Suprapubic skin (tissue), 4 donors: ENCODE data around the gene IFNAR1. TPM values are rescaled to one million over a fixed set of nuclear protein-coding genes. Genes with fewer than 3 reads are reported as not detected.
A peak's percentile ranks its signal among the peaks of the same experiment; 100 is the strongest.

ENCODE experiments used
- DNase-seq, 2 donors: peaks; one replicate each; pipeline ENCODE4 v3.0.0-alpha.2; 2019; ENCODE audit warnings: low spot score in 2 of 2
- H3K27ac ChIP-seq: fragments of 200-600 bp; sonication (generic); one replicate; pipeline ENCODE4 v1.5.1; 2019
- H3K27me3 ChIP-seq: fragments of 200-600 bp; sonication (generic); one replicate; pipeline ENCODE4 v1.5.1; 2019
- H3K36me3 ChIP-seq: fragments of 200-600 bp; sonication (generic); one replicate; pipeline ENCODE4 v1.5.1; 2019
- H3K4me1 ChIP-seq: fragments of 200-600 bp; sonication (generic); one replicate; pipeline ENCODE4 v1.5.1; 2019
- H3K4me3 ChIP-seq: fragments of 200-600 bp; sonication (generic); one replicate; pipeline ENCODE4 v1.5.1; 2019; ENCODE audit warnings: mild to moderate bottlenecking
- H3K9me3 ChIP-seq: fragments of 200-600 bp; sonication (generic); one replicate; pipeline ENCODE4 v1.5.1; 2019
- EP300 ChIP-seq: sonication (generic); formaldehyde crosslinking; IDR thresholded peaks from one replicate; pipeline ENCODE4 v1.6.1; 2017; ENCODE audit warnings: antibody characterized with exemption
- POLR2A ChIP-seq, 2 donors: fragments of 450-650 bp; IDR thresholded peaks; one replicate each; pipeline ENCODE4 v1.6.1; 2017; ENCODE audit warnings: antibody characterized with exemption in 2 of 2, mild to moderate bottlenecking in 2 of 2, moderate library complexity in 2 of 2
- POLR2AphosphoS5 ChIP-seq, 3 donors: sonication (generic); formaldehyde crosslinking; IDR thresholded peaks; one replicate each; pipeline ENCODE4 v1.6.1; 2017; ENCODE audit warnings: antibody characterized with exemption in 3 of 3
- WGBS: methylation state at CpG from one replicate; pipeline ENCODE4 v1.1.5; 2018; 5-methylcytosine and 5-hydroxymethylcytosine counted together
- total RNA-seq, 4 donors: library from RNA; depleted of rRNA; stranded (reverse); fragments of >200 nt; gene quantifications; one replicate each; pipeline ENCODE4 v1.1.0, GENCODE V29; 2016
- TF ChIP-seq, protein P1 (sequence below), 2 donors: fragments of 200-600 bp in 1 of 2; fragments of 450-650 bp in 1 of 2; sonication (generic) in 1 of 2; IDR thresholded peaks; one replicate each; pipeline ENCODE4 v1.5.1; 2016 to 2019; ENCODE audit warnings: antibody characterized with exemption in 2 of 2, mild to moderate bottlenecking in 1 of 2, moderate library complexity in 1 of 2

The IFNAR1 gene
- total RNA-seq, 4 donors from 2014 or later: 15.9 to 37.3 (median 22.6) TPM

- H3K36me3 ChIP-seq: no peaks in the 10 kb centered on the region
- H3K4me3 ChIP-seq: peak overlapping the region; percentile 96
- DNase-seq: no peak
- no peaks in the 10 kb centered on the region for H3K27me3 ChIP-seq
- H3K9me3 ChIP-seq: no peaks in the 10 kb centered on the region
- H3K4me1 ChIP-seq: peaks cover 46% of the 10 kb centered on the region
- peak overlapping the region; percentile 99 for H3K27ac ChIP-seq
- WGBS: 21% methylated on average over 6 of the region's 6 CpGs
- TF ChIP-seq POLR2AphosphoS5 (IDR thresholded peaks at IDR 0.05) (peak in 1 of 3 donors; percentile 18), EP300 (no peak)
Measured at GRCh38 chr21:33401630-33401992, 76.8 kb downstream of the IFNAR1 start.

DNA sequence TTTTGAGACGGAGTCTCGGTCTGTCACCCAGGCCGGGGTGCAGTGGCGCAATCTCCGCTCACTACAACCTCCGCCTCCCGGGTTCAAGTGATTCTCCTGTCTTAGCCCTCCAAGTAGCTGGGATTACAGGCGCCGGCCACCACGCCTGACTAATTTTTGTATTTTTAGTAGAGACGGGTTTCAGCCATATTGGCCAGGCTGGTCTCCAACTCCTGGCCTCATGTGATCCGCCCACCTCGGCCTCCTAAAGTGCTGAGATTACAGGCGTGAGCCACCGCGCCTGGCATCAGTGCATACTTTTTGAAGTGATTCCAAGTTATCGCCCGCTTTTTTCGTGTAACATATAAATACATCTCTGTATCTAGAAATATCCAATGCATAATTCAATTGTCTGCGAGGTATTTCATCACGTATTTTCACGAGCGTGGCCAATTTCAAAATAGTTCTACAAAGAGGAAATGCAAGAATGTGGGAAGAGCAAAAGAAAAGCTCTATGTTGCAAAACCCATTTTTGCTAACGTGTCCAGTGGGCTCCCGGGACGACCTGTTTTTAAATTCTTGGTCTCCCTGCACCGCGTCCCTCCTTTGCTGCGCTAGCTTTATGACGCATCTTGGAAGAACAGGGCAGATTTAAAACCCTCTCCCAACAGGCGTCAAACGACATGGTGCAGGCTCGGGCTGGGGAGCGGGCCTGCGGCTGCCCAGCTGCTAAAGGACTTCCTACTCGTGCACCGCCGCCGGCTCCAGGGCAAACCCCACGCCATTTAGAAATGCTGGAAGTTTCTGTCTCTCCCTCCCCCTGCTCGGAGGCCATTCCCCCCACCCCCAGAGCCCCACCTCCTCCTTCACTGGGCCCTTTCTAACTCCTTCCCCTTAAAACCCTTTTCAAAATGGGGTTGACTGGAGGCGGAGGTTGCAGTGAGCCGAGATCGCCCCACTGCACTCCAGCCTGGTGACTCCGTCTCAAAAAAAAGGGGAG is 77.5 kb downstream of the IFNAR1 start:
- Histone ChIP-seq H3K27ac (peak overlapping the region; percentile 99), H3K27me3 (no peaks in the 10 kb centered on the region), H3K4me1 (peaks cover 50% of the 10 kb centered on the region), H3K36me3 (no peaks in the 10 kb centered on the region), H3K9me3 (no peaks in the 10 kb centered on the region), H3K4me3 (peak overlapping the region; percentile 96)
- TF ChIP-seq POLR2A (IDR thresholded peaks at IDR 0.05) (peak in 1 of 2 donors; percentile 76), EP300 (no peak), POLR2AphosphoS5 (IDR thresholded peaks at IDR 0.05) (peak in 1 of 3 donors; percentile 67)
- TF ChIP-seq, protein P1, sequence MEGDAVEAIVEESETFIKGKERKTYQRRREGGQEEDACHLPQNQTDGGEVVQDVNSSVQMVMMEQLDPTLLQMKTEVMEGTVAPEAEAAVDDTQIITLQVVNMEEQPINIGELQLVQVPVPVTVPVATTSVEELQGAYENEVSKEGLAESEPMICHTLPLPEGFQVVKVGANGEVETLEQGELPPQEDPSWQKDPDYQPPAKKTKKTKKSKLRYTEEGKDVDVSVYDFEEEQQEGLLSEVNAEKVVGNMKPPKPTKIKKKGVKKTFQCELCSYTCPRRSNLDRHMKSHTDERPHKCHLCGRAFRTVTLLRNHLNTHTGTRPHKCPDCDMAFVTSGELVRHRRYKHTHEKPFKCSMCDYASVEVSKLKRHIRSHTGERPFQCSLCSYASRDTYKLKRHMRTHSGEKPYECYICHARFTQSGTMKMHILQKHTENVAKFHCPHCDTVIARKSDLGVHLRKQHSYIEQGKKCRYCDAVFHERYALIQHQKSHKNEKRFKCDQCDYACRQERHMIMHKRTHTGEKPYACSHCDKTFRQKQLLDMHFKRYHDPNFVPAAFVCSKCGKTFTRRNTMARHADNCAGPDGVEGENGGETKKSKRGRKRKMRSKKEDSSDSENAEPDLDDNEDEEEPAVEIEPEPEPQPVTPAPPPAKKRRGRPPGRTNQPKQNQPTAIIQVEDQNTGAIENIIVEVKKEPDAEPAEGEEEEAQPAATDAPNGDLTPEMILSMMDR (IDR thresholded peaks at IDR 0.05): no peak
- DNase-seq: peak; percentile 87 to 92
- 20% methylated on average over 45 of the region's 45 CpGs for WGBS

DNA sequence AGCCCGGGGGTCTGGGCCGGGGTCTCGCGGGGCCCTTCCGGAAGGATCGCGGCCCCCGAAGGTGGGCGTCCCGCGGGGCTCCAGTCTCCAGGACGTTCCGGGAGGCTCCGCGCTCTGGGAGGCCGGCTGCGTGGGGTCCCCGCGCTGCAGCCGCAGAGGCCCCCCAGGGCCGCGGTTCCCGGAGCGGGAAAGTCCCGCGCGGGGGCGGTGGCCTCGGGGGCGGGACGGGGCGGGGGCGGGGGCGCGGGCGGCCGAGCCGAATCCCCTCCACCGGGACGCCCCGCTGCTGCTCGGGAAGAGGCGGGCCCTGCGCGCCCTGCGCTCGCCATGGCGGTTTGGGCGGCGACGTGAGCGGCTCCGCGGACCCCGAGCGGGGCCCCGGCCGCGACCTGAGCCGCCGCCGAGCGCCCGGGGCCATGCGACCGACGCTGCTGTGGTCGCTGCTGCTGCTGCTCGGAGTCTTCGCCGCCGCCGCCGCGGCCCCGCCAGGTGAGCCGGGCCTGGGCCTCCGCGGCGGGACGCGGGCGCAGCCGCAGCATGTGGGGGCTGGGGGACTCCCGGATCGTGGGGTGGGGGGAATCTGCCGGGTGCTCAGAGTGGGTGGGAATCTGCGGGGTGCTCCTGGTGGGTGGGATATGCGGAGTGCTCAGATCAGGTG is 78.5 kb downstream of the IFNAR1 start, which contains the start of gene IFNGR2:
TSS of gene IFNGR2 (plus strand) at position 286 of the 658 bp plus-strand sequence. CDS start at position 417, 131 bp downstream.
- Histone ChIP-seq H3K36me3 (no peaks in the 10 kb centered on the region), H3K4me1 (peaks cover 54% of the 10 kb centered on the region), H3K27me3 (no peaks in the 10 kb centered on the region), H3K27ac (peak within 1 kb of the TSS; percentile 99), H3K9me3 (no peaks in the 10 kb centered on the region), H3K4me3 (peak within 1 kb of the TSS; percentile 96)
- WGBS: 0% methylated on average over 4 of the region's 89 CpGs
- peak in 1 of 2 donors; percentile 76 for DNase-seq
- TF ChIP-seq POLR2AphosphoS5 (IDR thresholded peaks at IDR 0.05) (no peak), POLR2A (IDR thresholded peaks at IDR 0.05) (peak in 1 of 2 donors; percentile 74), EP300 (no peak)
- TF ChIP-seq, protein P1 (IDR thresholded peaks at IDR 0.05): no peak

DNA sequence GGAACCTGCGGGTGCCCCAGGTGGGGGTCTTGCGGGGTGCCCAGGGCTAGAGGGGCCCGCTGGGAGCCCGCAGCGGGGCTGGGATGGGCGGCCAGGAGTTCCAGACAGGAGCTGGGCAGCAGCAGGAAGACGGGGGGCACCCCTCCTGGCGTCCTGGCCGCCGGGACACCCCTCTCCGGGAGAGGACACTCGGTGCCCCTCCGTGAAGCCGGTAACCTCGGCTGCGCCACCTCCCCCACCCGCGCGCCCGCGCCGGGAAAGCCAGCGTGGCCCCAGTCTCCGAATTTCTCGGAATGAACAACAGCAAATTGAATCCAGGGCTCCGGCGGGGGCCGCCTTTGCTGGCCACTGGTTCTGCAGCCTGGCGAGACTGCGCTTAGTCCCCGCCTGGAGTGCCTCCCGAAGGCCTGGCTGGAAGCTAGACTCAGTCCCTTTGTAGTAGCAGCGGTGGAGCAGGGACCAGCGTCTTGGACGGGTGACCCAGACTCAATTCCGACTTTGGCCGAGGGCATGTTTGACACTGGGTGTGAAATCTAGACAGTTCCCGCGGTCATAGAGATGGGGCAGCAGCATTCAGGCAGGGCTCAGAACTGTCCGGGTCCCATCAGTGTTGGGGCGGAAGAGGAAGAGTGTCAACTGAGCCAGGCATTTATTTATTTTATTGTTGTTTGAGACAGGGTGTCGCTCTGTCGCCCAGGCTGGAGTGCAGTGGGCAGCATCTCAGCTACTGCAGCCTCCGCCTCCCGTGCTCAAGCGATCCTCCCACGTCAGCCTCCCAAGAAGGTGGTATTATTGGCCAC is 79.2 kb downstream of the IFNAR1 start:
- WGBS: 7% methylated on average over 14 of the region's 47 CpGs
- Histone ChIP-seq H3K4me3 (peak overlapping the region; percentile 96), H3K27ac (peak overlapping the region; percentile 99), H3K4me1 (peaks cover 54% of the 10 kb centered on the region), H3K9me3 (no peaks in the 10 kb centered on the region), H3K27me3 (no peaks in the 10 kb centered on the region), H3K36me3 (no peaks in the 10 kb centered on the region)
- DNase-seq: peak; percentile 84 to 89
- TF ChIP-seq, protein P1 (IDR thresholded peaks at IDR 0.05): no peak
- peak in 1 of 2 donors; percentile 35 for TF ChIP-seq POLR2A (IDR thresholded peaks at IDR 0.05)

- no peak for DNase-seq
- TF ChIP-seq EP300 (no peak), POLR2A (IDR thresholded peaks at IDR 0.05) (no peak), POLR2AphosphoS5 (IDR thresholded peaks at IDR 0.05) (no peak)
- TF ChIP-seq, protein P1 (IDR thresholded peaks at IDR 0.05): no peak
- Histone ChIP-seq H3K36me3 (no peaks in the 10 kb centered on the region), H3K4me3 (no peak overlapping the region), H3K27ac (no peak overlapping the region), H3K27me3 (no peaks in the 10 kb centered on the region), H3K4me1 (peaks cover 66% of the 10 kb centered on the region), H3K9me3 (no peaks in the 10 kb centered on the region)
- WGBS: 41% methylated on average over 5 of the region's 5 CpGs
Measured at GRCh38 chr21:33406493-33406892, 81.7 kb downstream of the IFNAR1 start.
